Loucy (cell line): ENCODE measurements around the gene ATP6V1G2.
"Not testable (repeated sequence)": the region's sequence is repeated elsewhere in the genome, so short reads cannot be mapped to it uniquely, and the experiment has no call there.

Source experiments
- H2AFZ ChIP-seq: fragments of 200-600 bp; sonication (generic); 2 replicates; pipeline ENCODE4 v1.6.0; 2016; ENCODE audit warnings: antibody characterized with exemption, mild to moderate bottlenecking, low read length, moderate library complexity
- H3F3A ChIP-seq: fragments of 200-600 bp; 2 replicates; pipeline ENCODE4 v1.6.0; 2016; ENCODE audit warnings: antibody characterized with exemption, low read depth, mild to moderate bottlenecking
- H3K27me3 ChIP-seq: fragments of 200-600 bp; sonication (generic); 2 replicates; pipeline ENCODE4 v1.6.1; 2014; ENCODE audit warnings: low read length, mild to moderate bottlenecking; ENCODE audit not compliant: insufficient read depth, poor library complexity, severe bottlenecking
- H3K36me3 ChIP-seq: fragments of 200-600 bp; sonication (generic); 2 replicates; pipeline ENCODE4 v1.6.1; 2016; ENCODE audit warnings: low read length; ENCODE audit not compliant: insufficient read depth
- H3K4me1 ChIP-seq: fragments of 200-600 bp; sonication (generic); 2 replicates; pipeline ENCODE4 v1.5.1; 2014; ENCODE audit warnings: low read length, mild to moderate bottlenecking; ENCODE audit not compliant: insufficient read depth, poor library complexity, severe bottlenecking
- H3K4me2 ChIP-seq: fragments of 200-600 bp; sonication (generic); 2 replicates; pipeline ENCODE4 v1.6.0; 2014; ENCODE audit warnings: antibody characterized with exemption, low read length, low read depth, mild to moderate bottlenecking; ENCODE audit not compliant: poor library complexity, severe bottlenecking
- H3K4me3 ChIP-seq: fragments of 200-600 bp; sonication (generic); 2 replicates; pipeline ENCODE4 v1.5.1; 2014; ENCODE audit warnings: low read length, mild to moderate bottlenecking, mixed read lengths; ENCODE audit not compliant: poor library complexity, severe bottlenecking
- H3K79me2 ChIP-seq: fragments of 200-600 bp; sonication (generic); 2 replicates; pipeline ENCODE4 v1.6.1; 2014; ENCODE audit warnings: low read length; ENCODE audit not compliant: insufficient read depth
- H3K9ac ChIP-seq: fragments of 200-600 bp; sonication (generic); 2 replicates; pipeline ENCODE4 v1.6.0; 2014; ENCODE audit warnings: mild to moderate bottlenecking, low read depth, low read length, moderate library complexity; ENCODE audit not compliant: poor library complexity, severe bottlenecking
- H3K9me2 ChIP-seq: fragments of 200-600 bp; sonication (generic); replicated peaks from 2 replicates; pipeline ENCODE4 v1.6.1; 2016; ENCODE audit warnings: low read depth, low read length, mixed read lengths
- H3K9me3 ChIP-seq: fragments of 200-600 bp; sonication (generic); 2 replicates; pipeline ENCODE4 v1.6.1; 2014; ENCODE audit warnings: mild to moderate bottlenecking, antibody characterized with exemption, low read length, low read depth; ENCODE audit not compliant: insufficient read depth
- H4K20me1 ChIP-seq: fragments of 200-600 bp; sonication (generic); 2 replicates; pipeline ENCODE4 v1.6.0; 2014; ENCODE audit warnings: antibody characterized with exemption, low read length, mild to moderate bottlenecking; ENCODE audit not compliant: insufficient read depth, poor library complexity, severe bottlenecking
- EZH2phosphoT487 ChIP-seq: fragments of 200-600 bp; IDR thresholded peaks from 2 replicates; pipeline ENCODE4 v1.6.1; 2018; ENCODE audit warnings: antibody characterized with exemption, mild to moderate bottlenecking, moderate library complexity, borderline replicate concordance
- TF ChIP-seq, protein P1 (sequence below): fragments of 200-600 bp; sonication (generic); conservative IDR thresholded peaks from 2 replicates; pipeline ENCODE4 v1.5.1; 2014; ENCODE audit warnings: mild to moderate bottlenecking, antibody characterized with exemption, low read length

ATP6V1G2 gene

DNA sequence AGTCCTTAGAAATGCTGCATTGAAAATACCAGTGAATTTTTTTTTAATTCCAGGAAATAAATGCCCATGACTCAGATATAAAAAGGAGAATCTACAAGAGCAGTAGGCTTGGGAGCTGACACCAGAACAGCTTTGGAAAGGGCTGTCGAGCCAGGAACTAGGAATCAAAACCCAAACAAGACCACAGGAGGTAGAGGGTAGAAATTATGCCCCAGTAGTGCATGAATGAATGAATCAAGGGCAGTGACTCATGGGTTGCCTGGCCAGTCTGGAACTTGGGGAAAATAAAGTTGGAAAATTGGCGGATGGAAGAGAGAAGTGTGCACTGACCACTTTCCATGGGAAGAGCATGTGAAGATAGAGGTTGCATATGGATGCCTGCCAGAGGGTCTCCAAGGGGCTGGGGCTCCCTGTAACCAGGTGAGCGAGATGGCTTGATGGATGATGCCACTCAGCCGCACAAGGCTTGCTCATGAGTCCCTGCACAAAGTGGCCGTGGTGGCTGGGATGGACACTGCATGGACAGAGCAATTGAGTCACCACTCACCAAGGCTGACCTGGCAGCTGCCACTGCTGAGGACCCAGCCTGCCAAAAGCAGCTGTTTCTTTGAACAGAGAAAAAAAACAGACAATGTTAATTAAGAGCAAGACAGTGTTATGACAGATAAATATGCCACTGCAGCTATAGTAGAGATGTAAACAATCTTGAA lies 32.8 kb downstream of the ATP6V1G2 start:
- no peak for TF ChIP-seq EZH2phosphoT487
- TF ChIP-seq, protein P1, sequence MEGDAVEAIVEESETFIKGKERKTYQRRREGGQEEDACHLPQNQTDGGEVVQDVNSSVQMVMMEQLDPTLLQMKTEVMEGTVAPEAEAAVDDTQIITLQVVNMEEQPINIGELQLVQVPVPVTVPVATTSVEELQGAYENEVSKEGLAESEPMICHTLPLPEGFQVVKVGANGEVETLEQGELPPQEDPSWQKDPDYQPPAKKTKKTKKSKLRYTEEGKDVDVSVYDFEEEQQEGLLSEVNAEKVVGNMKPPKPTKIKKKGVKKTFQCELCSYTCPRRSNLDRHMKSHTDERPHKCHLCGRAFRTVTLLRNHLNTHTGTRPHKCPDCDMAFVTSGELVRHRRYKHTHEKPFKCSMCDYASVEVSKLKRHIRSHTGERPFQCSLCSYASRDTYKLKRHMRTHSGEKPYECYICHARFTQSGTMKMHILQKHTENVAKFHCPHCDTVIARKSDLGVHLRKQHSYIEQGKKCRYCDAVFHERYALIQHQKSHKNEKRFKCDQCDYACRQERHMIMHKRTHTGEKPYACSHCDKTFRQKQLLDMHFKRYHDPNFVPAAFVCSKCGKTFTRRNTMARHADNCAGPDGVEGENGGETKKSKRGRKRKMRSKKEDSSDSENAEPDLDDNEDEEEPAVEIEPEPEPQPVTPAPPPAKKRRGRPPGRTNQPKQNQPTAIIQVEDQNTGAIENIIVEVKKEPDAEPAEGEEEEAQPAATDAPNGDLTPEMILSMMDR: no peak

DNA sequence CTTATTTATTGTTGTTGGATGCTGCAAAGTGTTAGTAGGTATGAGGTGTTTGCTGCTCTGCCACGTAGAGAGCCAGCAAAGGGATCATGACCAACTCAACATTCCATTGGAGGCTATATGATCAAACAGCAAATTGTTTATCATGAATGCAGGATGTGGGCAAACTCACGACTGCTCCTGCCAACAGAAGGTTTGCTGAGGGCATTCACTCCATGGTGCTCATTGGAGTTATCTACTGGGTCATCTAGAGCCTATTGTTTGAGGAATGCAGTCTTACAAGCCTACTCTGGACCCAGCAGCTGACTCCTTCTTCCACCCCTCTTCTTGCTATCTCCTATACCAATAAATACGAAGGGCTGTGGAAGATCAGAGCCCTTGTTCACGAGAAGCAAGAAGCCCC lies 36.4 kb downstream of the ATP6V1G2 start:
- Histone ChIP-seq H3K9me3 (no peaks in the 10 kb centered on the region), H3K27me3 (no peaks in the 10 kb centered on the region), H3K79me2 (peaks cover 13% of the 10 kb centered on the region; the same call in 1 of the 2 replicates), H2AFZ (no peak overlapping the region), H3K9me2 (no peaks in the 10 kb centered on the region), H3K36me3 (peaks cover 61% of the 10 kb centered on the region; the same call in 1 of the 2 replicates), H3K4me3 (no peak overlapping the region), H4K20me1 (no peaks in the 10 kb centered on the region), H3K9ac (no peak overlapping the region), H3K4me2 (no peak overlapping the region), H3K4me1 (no peaks in the 10 kb centered on the region), H3F3A (no peaks in the 10 kb centered on the region)
- no peak for TF ChIP-seq EZH2phosphoT487
- TF ChIP-seq, protein P1: no peak

More for the DNA sequence above, 32.8 kb downstream of the ATP6V1G2 start:
- Histone ChIP-seq H3K9ac (no peak overlapping the region), H4K20me1 (no peaks in the 10 kb centered on the region), H2AFZ (no peak overlapping the region), H3K36me3 (peaks cover 28% of the 10 kb centered on the region; the same call in 1 of the 2 replicates), H3K4me1 (no peaks in the 10 kb centered on the region), H3K4me2 (no peak overlapping the region), H3K4me3 (no peak overlapping the region), H3K27me3 (no peaks in the 10 kb centered on the region), H3K9me2 (no peaks in the 10 kb centered on the region), H3K79me2 (no peaks in the 10 kb centered on the region), H3F3A (no peaks in the 10 kb centered on the region), H3K9me3 (no peaks in the 10 kb centered on the region)

DNA sequence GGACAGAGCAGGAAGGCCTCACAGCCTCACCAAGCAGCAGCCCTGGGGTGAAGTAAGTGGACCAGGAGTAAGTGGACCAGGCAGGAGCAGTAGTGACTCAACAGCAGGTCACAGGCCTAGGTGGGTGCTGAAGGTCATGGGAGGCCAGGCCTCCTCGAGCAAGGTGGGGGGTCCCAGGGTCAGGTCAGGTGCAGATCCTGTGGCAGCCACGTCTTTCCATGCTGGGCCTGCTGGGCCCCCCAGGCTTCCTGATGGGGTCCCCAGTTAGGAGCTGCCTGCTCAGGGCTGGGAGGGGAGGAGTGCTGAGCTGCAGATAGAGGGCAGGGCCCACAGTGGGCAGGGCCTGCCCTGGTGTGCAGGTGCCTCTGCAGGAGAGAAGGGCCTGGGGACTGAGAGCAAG lies 37.4 kb downstream of the ATP6V1G2 start:
- H3K9me2 ChIP-seq, H4K20me1 ChIP-seq, H3F3A ChIP-seq, H3K9me3 ChIP-seq, H3K9ac ChIP-seq, H3K4me2 ChIP-seq, H2AFZ ChIP-seq, H3K4me1 ChIP-seq, H3K27me3 ChIP-seq, H3K4me3 ChIP-seq: not testable (repeated sequence)
- Histone ChIP-seq H3K79me2 (peaks cover 23% of the 10 kb centered on the region), H3K36me3 (peaks cover 61% of the 10 kb centered on the region; the same call in 1 of the 2 replicates)

DNA sequence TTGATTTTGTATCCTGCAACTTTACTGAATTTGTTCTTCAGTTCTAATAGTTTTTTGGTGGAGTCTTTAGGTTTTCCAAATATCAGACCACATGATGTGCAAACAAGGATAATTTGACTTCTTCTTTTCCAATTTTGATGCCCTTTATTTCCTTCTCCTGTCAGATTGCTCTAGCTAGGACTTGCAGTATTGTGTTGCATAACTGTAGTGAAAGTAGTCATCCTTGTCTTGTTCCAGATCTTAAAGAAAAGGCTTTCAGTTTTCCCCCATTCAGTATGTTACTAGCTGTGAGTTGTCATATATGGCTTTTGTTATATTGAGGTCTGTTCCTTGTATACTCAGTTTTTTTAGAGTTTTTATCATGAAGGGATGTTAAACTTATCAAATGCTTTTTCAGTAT lies 43.8 kb downstream of the ATP6V1G2 start:
- peaks cover 14% of the 10 kb centered on the region for H4K20me1 ChIP-seq
- H3K9me3 ChIP-seq: no peaks in the 10 kb centered on the region
- H3K27me3 ChIP-seq: no peaks in the 10 kb centered on the region
- no peaks in the 10 kb centered on the region for H3F3A ChIP-seq
- no peak overlapping the region for H3K4me2 ChIP-seq
- H3K9me2 ChIP-seq: no peaks in the 10 kb centered on the region
- H3K36me3 ChIP-seq: peaks cover 23% of the 10 kb centered on the region; the same call in 1 of the 2 replicates
- no peak overlapping the region for H3K4me3 ChIP-seq
- TF ChIP-seq, protein P1: no peak
- no peak for TF ChIP-seq EZH2phosphoT487
- H3K79me2 ChIP-seq: peaks cover 75% of the 10 kb centered on the region
- peaks cover 4% of the 10 kb centered on the region for H3K4me1 ChIP-seq
- no peak overlapping the region for H3K9ac ChIP-seq
- no peak overlapping the region for H2AFZ ChIP-seq

DNA sequence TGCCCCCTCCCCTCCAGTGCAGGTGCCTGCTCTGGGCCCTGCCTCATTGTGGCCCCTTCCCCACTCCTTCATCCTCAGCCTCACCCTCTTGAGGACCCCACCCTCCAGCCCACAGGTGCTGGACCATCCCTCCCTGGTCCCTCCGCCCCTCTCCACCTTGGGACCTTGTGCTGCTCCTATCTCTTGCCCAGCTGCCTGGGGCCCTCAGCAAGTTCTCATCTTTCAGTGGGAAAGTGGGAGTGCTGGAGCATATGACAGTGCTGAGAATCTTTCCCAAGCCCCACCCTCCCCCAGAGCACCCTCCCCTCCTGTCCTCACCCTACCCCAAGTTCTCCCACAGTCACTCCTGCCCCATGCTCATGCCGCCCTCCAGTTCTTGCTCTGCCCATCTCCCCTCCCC lies 46.8 kb downstream of the ATP6V1G2 start:
- peaks cover 85% of the 10 kb centered on the region for H3K79me2 ChIP-seq
- not testable (repeated sequence) for H3K9ac ChIP-seq, H3K9me2 ChIP-seq, H3K4me3 ChIP-seq, H3K27me3 ChIP-seq, H3K36me3 ChIP-seq, H2AFZ ChIP-seq, H3K9me3 ChIP-seq, H3F3A ChIP-seq
- peaks cover 19% of the 10 kb centered on the region for H3K4me1 ChIP-seq
- H4K20me1 ChIP-seq: peaks cover 18% of the 10 kb centered on the region
- H3K4me2 ChIP-seq: peak overlapping the region; percentile 93
